HepG2 (cell line): Measurements from ENCODE around the gene F12. TPM values are rescaled to one million over a fixed set of nuclear protein-coding genes. Genes with fewer than 3 reads are reported as not detected.

ENCODE experiments used
- ATAC-seq: fragments of 200-7000 bp; cut with Tn5 transposase; 3 replicates; pipeline ENCODE4 v1.9.1; 2020; ENCODE audit warnings: mild to moderate bottlenecking, moderate library complexity
- BruUV-seq: library from RNA; stranded (reverse); fragments of 400-500 nt; replicated peaks from 2 replicates; lab custom pipeline; 2021; lab: Mats Ljungman, UMichigan
- CTCF ChIA-PET: fragments of 300-600 bp; formaldehyde crosslinking; extraction: SDS; loops from one replicate; lab custom pipeline; 2021; ENCODE audit warnings: low total read pairs, inconsistent platforms, low intra/inter-chr PET ratio; lab: Yijun Ruan, JAX
- POLR2A ChIA-PET: fragments of 350-600 bp; sonication (Branson Sonifier 250); formaldehyde crosslinking; loops from one replicate; lab custom pipeline; 2020; ENCODE audit warnings: antibody characterized with exemption, inconsistent platforms; lab: Yijun Ruan, JAX
- DNase-seq: peaks from one replicate; pipeline ENCODE4 v3.0.0-alpha.2; 2015; ENCODE audit warnings: low spot score
- FAIRE-seq: peaks from 3 replicates; lab custom pipeline; 2011; peaks lifted over from hg19 to GRCh38; lab: Jason Lieb, UNC
- H2AFZ ChIP-seq: one replicate; pipeline ENCODE4 v1.6.1; 2011; ENCODE audit warnings: low read length, inconsistent platforms
- H3K27ac ChIP-seq: fragments of 300-600 bp; 3 replicates; pipeline ENCODE4 v1.8.0; 2011; ENCODE audit warnings: mixed run types, mild to moderate bottlenecking, mixed read lengths, low read length, inconsistent platforms; ENCODE audit not compliant: insufficient read depth; ENCODE audit errors: extremely low read length
- H3K27me3 ChIP-seq, 2 experiments: fragments of 200-600 bp in 1 of 2; 2 replicates in 1 of 2; 3 replicates in 1 of 2; pipeline versions ENCODE4 v1.6.0 to v1.8.0; 2011; ENCODE audit warnings: low read length in 2 of 2, mild to moderate bottlenecking in 2 of 2, moderate library complexity in 2 of 2, inconsistent platforms in 1 of 2; ENCODE audit not compliant: insufficient read depth in 2 of 2, control insufficient read depth in 1 of 2
- H3K36me3 ChIP-seq, 2 experiments: fragments of 200-600 bp in 1 of 2; replicated peaks in 1 of 2; 2 replicates in 1 of 2; 3 replicates in 1 of 2; pipeline versions ENCODE4 v1.5.1 to v1.8.0; 2011; ENCODE audit warnings: low read length in 2 of 2, inconsistent platforms in 1 of 2; ENCODE audit not compliant: insufficient read depth in 2 of 2, control insufficient read depth in 1 of 2
- H3K4me1 ChIP-seq: 2 replicates; pipeline ENCODE4 v1.5.1; 2012; ENCODE audit warnings: low read length, inconsistent platforms; ENCODE audit not compliant: insufficient read depth
- H3K4me2 ChIP-seq: 2 replicates; pipeline ENCODE4 v1.6.0; 2011; ENCODE audit warnings: low read depth, low read length, inconsistent platforms
- H3K4me3 ChIP-seq, 3 experiments: fragments of 200-600 bp in 1 of 3; sonication (generic), shearing (Covaris generic) in 1 of 3; replicated peaks in 1 of 3; 2 replicates each; pipeline ENCODE4 v1.5.1; 2011 to 2016; ENCODE audit warnings: low read length in 3 of 3, inconsistent platforms in 2 of 3, low read depth in 2 of 3, mild to moderate bottlenecking in 2 of 3, control low read depth in 1 of 3, mixed read lengths in 1 of 3; ENCODE audit not compliant: insufficient read depth in 1 of 3
- H3K79me2 ChIP-seq: one replicate; pipeline ENCODE4 v1.6.1; 2011; ENCODE audit warnings: low read length, inconsistent platforms; ENCODE audit not compliant: insufficient read depth
- H3K9ac ChIP-seq: 2 replicates; pipeline ENCODE4 v1.6.0; 2011; ENCODE audit warnings: mild to moderate bottlenecking, low read depth, low read length, inconsistent platforms; ENCODE audit not compliant: insufficient read depth
- H3K9me3 ChIP-seq: 2 replicates; pipeline ENCODE4 v1.5.1; 2012; ENCODE audit warnings: mild to moderate bottlenecking, low read length
- H4K20me1 ChIP-seq: 2 replicates; pipeline ENCODE4 v1.6.0; 2011; ENCODE audit warnings: inconsistent platforms, mild to moderate bottlenecking, low read length, moderate library complexity; ENCODE audit not compliant: insufficient read depth
- IKZF5 ChIP-seq: IDR thresholded peaks from 2 replicates; pipeline ENCODE4 v1.6.1; 2018; ENCODE audit warnings: missing genetic modification reagents, mild to moderate bottlenecking, missing compliant biosample characterization
- RFX1 ChIP-seq: fragments of 450-650 bp; IDR thresholded peaks from 2 replicates; pipeline ENCODE4 v1.6.1; 2017
- STAT6 ChIP-seq: sonication (generic); formaldehyde crosslinking; IDR thresholded peaks from 2 replicates; pipeline ENCODE4 v1.4.0; 2020; ENCODE audit warnings: missing genetic modification reagents, mild to moderate bottlenecking, borderline replicate concordance
- ZBTB33 ChIP-seq: sonication (generic); formaldehyde crosslinking; IDR thresholded peaks from 2 replicates; pipeline ENCODE4 v1.4.0; 2020; ENCODE audit warnings: missing genetic modification reagents
- ZBTB38 ChIP-seq: sonication (generic); formaldehyde crosslinking; IDR thresholded peaks from 2 replicates; pipeline ENCODE4 v1.5.1; 2020; ENCODE audit warnings: mild to moderate bottlenecking, missing genetic modification reagents
- ZNF33B ChIP-seq: sonication (generic); formaldehyde crosslinking; IDR thresholded peaks from 2 replicates; pipeline ENCODE4 v1.5.1; 2020; ENCODE audit warnings: mild to moderate bottlenecking, missing genetic modification reagents
- ZNF441 ChIP-seq: sonication (generic); formaldehyde crosslinking; IDR thresholded peaks from 2 replicates; pipeline ENCODE4 v1.7.0; 2021; ENCODE audit warnings: missing genetic modification reagents, borderline replicate concordance
- WGBS: methylation state at CpG from one replicate; pipeline ENCODE4 v1.1.6; 2017; ENCODE audit warnings: low lambda C conversion rate; 5-methylcytosine and 5-hydroxymethylcytosine counted together
- in situ Hi-C: cut with HindIII; loops from 2 replicates; pipeline ENCODE4 v1.10.0; 2017; ENCODE audit warnings: low pct_unique_long_range_greater_than_20kb; ENCODE audit not compliant: extremely low pct_ligation_motif_present
- intact Hi-C: fragments of 100-400 bp; cut with micrococcal nuclease; formaldehyde crosslinking; loops from one replicate; pipeline ENCODE4 v1.10.0; 2022; ENCODE audit not compliant: unreplicated experiment
- polyA plus RNA-seq, 8 experiments: library from polyadenylated mRNA; depleted of rRNA in 3 of 8; stranded (reverse) in 7 of 8; unstranded in 1 of 8; fragments of >200 nt; fragmentation: Illumina TruSeq in 4 of 8; extraction: Trizol in 4 of 8; gene quantifications; 2 replicates each; pipeline versions ENCODE4 v1.2.1 to v1.2.3, GENCODE V29; 2011 to 2016; ENCODE audit warnings: low read depth in 4 of 8, missing spikeins in 1 of 8, mixed read lengths in 1 of 8; ENCODE audit not compliant: insufficient read depth in 1 of 8
- total RNA-seq, 5 experiments: library from RNA; depleted of rRNA; stranded (reverse); fragments of >200 nt; fragmentation: Illumina TruSeq; extraction: Trizol; gene quantifications; 2 replicates each; pipeline ENCODE4 v1.2.3, GENCODE V29; 2016; ENCODE audit warnings: low read depth in 1 of 5

Gene F12
- total and polyA plus RNA-seq, 2 of the 13 experiments (the other 11 are each of a cell fraction or from before 2014, with no cell fraction given): 2.5 to 3.0 TPM

- H3K36me3 ChIP-seq: no peaks in the 10 kb centered on the region
- H3K9ac ChIP-seq: no peak overlapping the region
- H3K4me1 ChIP-seq: peaks cover 9% of the 10 kb centered on the region; the same call in 1 of the 2 replicates
- FAIRE-seq: no peak
- H3K4me3 ChIP-seq: no peak overlapping the region
- POLR2A ChIA-PET: interaction anchor here (1.1 to 2.5 kb wide), 2 partner anchors 10 to 55 kb away, joined by 3 to 6 read pairs; no protein-coding TSS in a partner anchor
- WGBS: 91% methylated on average over 31 of the region's 49 CpGs
- H2AFZ ChIP-seq: no peak overlapping the region
- no TSS peak for BruUV-seq
- no peaks in the 10 kb centered on the region for H3K9me3 ChIP-seq
- H4K20me1 ChIP-seq: no peaks in the 10 kb centered on the region
- intact Hi-C loops (no loop called here), in situ Hi-C loops (no loop called here)
- H3K27me3 ChIP-seq: peaks cover 2 to 9% of the 10 kb centered on the region in 2 experiments; a peak in 3 of 5 replicates
- no peak overlapping the region for H3K27ac ChIP-seq
- H3K79me2 ChIP-seq: no peaks in the 10 kb centered on the region
- no peak for DNase-seq
- TF ChIP-seq ZBTB38 (CRISPR knock-in tag): 0 out of 2 replicates have a peak, but pooled peaks have one; percentile 27
- no peak for TF ChIP-seq STAT6 (CRISPR knock-in tag)
- TF ChIP-seq ZNF33B (CRISPR knock-in tag): no peak
- no peak for TF ChIP-seq IKZF5 (CRISPR knock-in tag)
- TF ChIP-seq ZNF441 (CRISPR knock-in tag): no peak
- peak; percentile 50 for TF ChIP-seq ZBTB33
- TF ChIP-seq RFX1: no peak
- H3K4me2 ChIP-seq: no peak overlapping the region
- ATAC-seq: no peak
- CTCF ChIA-PET: no interaction called here
Observed at GRCh38 chr5:177402271-177403043, 6.9 kb downstream of the F12 start.
